Mucosa of rectum (tissue), 2 donors: ENCODE measurements around the gene ADGRL1.
"Not testable (repeated sequence)": the region's sequence is repeated elsewhere in the genome, so short reads cannot be mapped to it uniquely, and the experiment has no call there.

ENCODE experiments used
- H3K27ac ChIP-seq, 2 donors: one replicate each; pipeline ENCODE4 v1.7.0; 2013; ENCODE audit warnings: inconsistent platforms in 2 of 2, low read depth in 2 of 2, low read length in 2 of 2
- H3K27me3 ChIP-seq, 2 donors: one replicate each; pipeline ENCODE4 v1.7.0; 2013; ENCODE audit warnings: low read length in 2 of 2; ENCODE audit not compliant: control insufficient read depth in 2 of 2, insufficient read depth in 2 of 2
- H3K36me3 ChIP-seq, 2 donors: one replicate each; pipeline ENCODE4 v1.7.0; 2013; ENCODE audit warnings: low read length in 2 of 2; ENCODE audit not compliant: control insufficient read depth in 2 of 2, insufficient read depth in 2 of 2
- H3K4me1 ChIP-seq, 2 donors: one replicate each; pipeline ENCODE4 v1.7.0; 2013; ENCODE audit warnings: low read length in 2 of 2, mild to moderate bottlenecking in 1 of 2; ENCODE audit not compliant: control insufficient read depth in 2 of 2, insufficient read depth in 2 of 2
- H3K4me3 ChIP-seq, 2 donors: one replicate each; pipeline ENCODE4 v1.7.0; 2013; ENCODE audit warnings: low read length in 2 of 2
- H3K9ac ChIP-seq, 2 donors: one replicate each; pipeline ENCODE4 v1.7.0; 2013; ENCODE audit warnings: low read length in 2 of 2, low read depth in 1 of 2, mild to moderate bottlenecking in 1 of 2
- H3K9me3 ChIP-seq, 2 donors: one replicate each; pipeline ENCODE4 v1.7.0; 2013; ENCODE audit warnings: low read length in 2 of 2; ENCODE audit not compliant: control insufficient read depth in 2 of 2
- donor health status: healthy.
- donor health status: Normal muscosa, but diverticular disease.

ADGRL1 gene

DNA sequence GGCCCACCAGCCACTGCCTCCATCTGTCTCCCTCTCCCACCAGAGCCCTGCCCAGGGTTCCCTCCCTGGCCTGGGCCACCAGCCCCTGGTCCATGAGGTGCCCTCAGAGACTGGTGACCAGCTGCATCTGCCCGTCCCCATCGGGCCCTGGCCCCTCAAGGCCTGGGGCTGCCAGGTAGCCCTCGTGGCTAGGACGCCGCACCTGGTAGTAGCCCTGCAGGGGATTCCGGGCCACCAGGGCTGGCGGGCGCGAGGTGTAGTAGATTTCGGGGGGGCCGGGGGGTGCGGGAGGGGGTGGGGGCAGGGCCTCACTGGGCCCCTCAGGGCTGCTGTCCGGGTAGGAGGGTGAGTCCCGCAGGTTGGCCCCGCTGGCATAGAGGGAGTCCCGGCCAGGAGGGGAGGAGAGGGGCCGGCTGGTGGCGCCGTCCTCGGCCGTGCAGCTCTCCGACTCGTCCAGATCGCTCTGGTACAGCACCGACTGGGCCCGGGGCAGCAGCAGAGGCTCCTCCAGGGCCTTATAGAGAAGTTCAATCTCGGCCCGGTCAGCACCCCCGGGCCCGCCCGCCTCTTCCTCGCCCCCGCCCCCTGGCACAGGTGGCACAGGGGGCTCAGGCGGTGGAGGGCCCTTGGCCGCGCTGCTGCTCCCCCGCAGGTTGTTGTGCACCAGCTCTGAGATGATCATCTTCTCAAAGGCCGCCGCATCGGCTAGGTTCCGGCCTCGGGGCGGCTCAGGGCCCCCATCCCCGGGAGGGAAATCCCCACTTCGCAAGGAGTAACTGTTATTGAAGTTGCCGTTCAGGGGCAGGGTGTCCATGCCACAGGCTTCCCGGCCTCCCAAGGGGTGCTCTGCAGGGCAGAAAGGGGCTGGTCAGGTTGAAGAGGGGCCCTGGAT, 55.0 kb downstream of the ADGRL1 start:
- peaks cover 18 to 19% of the 10 kb centered on the region in 2 donors for H3K4me1 ChIP-seq
- H3K9me3 ChIP-seq: no peaks in the 10 kb centered on the region
- H3K27me3 ChIP-seq: no peaks in the 10 kb centered on the region
- H3K4me3 ChIP-seq: no peak overlapping the region
- H3K27ac ChIP-seq: no peak overlapping the region
- H3K9ac ChIP-seq: no peak overlapping the region
- H3K36me3 ChIP-seq: peaks cover 9 to 10% of the 10 kb centered on the region in 2 donors

DNA sequence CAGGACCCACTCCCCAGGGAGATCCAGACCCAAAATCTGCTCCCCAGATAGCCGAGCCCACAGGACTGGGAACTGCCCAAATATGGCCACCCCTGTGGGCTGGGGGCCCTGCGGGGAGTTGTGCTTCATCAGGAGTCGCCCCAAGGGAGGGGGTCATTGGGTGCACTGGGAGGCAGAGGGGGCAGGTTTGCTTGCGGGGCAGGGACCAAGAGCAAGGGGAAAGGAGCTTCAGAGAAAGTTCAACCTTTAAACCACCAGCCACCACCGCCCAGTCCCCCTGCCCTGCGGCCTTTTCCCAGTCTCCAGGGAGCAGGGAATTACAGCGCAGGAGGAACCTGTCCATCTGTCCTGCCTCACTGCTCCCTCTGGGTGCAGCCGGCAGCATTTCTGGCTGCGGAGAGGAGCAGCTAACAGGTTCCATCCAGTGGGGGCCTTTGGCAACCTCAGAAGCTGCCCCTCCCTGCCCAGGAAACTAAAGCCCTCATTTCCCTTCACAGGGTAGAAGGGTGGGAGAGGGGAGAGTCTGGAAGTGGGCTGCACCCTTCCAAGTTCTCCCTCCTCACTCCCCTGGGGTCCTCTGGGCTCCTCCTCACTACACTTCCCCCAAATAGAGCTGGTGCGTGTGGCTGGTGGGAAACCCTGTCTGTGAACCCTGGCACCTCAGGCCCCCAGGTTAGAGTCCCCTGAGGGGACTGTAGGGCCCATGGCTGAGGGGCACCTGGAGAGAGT, 55.8 kb downstream of the ADGRL1 start:
- H3K9me3 ChIP-seq: no peaks in the 10 kb centered on the region
- H3K9ac ChIP-seq: peak overlapping the region in 1 of 2 donors; percentile 41
- H3K27ac ChIP-seq: no peak overlapping the region
- H3K4me3 ChIP-seq: peak overlapping the region in 1 of 2 donors; percentile 26
- H3K4me1 ChIP-seq: peaks cover 18 to 19% of the 10 kb centered on the region in 2 donors
- H3K36me3 ChIP-seq: peaks cover 8% of the 10 kb centered on the region in 2 donors
- no peaks in the 10 kb centered on the region for H3K27me3 ChIP-seq

DNA sequence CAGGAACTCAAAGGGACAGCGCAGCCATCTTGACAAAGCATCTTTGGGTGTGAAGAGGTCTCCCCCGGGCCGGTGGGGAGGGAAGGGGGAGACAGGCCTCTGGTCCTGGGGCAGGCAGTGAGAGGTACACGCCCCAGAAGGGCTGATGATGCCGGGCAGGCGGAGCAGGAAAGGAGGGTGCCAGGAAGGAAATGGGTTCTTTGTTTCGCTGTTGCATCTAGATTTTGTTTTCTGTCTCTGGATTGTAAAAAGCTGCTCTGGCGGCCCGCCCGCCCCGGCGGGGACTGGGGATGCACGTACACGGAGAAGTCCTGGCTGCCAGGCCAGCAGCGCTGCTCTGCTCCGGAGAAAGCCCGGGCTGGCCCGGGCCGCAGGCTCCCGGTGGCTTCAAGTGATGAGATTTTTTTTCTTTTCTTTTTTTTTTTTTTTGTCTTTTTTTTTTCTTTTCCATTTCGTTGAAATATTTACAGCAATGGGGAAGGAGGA, 56.4 kb downstream of the ADGRL1 start:
- no peaks in the 10 kb centered on the region for H3K27me3 ChIP-seq
- peaks cover 18 to 19% of the 10 kb centered on the region in 2 donors for H3K4me1 ChIP-seq
- H3K27ac ChIP-seq: peak overlapping the region; percentile 40 to 68
- H3K4me3 ChIP-seq: peak overlapping the region; percentile 0 to 26
- peak overlapping the region; percentile 32 to 41 for H3K9ac ChIP-seq
- no peaks in the 10 kb centered on the region for H3K9me3 ChIP-seq
- peaks cover 5% of the 10 kb centered on the region in 2 donors for H3K36me3 ChIP-seq

DNA sequence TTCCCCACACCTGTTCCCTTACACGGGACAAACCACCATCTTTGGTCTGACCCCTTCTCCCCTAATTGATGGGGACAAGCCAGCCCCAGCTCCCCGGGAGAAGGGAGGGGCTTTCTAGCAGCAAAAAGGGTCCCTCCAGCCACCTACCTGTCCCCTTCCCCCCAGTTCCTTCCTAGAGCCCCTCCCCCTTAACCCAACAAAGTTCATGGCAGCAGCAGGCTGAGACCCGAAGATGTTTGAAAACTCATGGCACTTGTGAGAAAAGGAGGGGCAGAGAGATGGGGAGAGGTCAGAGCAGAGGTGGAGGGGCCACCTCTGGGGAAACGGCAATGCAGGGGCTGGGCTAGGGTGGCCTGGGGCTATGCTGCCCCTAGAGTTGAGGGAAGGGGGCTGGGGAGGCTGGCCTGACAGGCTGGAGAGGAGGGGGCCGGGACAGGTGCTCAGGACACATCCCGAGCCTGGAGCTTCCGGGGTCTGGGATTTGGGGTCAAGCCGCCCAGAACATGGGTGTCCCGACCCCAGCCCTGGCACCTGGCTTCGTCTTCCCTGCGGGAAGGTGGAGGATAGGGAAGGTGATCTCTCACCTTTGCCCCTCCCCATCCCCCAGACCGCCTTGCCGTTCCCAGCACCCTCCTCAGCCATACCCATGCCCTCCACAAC, 57.1 kb downstream of the ADGRL1 start:
- Histone ChIP-seq H3K9me3 (no peaks in the 10 kb centered on the region), H3K9ac (peak overlapping the region; percentile 32 to 41), H3K4me3 (peak overlapping the region; percentile 0 to 26)

DNA sequence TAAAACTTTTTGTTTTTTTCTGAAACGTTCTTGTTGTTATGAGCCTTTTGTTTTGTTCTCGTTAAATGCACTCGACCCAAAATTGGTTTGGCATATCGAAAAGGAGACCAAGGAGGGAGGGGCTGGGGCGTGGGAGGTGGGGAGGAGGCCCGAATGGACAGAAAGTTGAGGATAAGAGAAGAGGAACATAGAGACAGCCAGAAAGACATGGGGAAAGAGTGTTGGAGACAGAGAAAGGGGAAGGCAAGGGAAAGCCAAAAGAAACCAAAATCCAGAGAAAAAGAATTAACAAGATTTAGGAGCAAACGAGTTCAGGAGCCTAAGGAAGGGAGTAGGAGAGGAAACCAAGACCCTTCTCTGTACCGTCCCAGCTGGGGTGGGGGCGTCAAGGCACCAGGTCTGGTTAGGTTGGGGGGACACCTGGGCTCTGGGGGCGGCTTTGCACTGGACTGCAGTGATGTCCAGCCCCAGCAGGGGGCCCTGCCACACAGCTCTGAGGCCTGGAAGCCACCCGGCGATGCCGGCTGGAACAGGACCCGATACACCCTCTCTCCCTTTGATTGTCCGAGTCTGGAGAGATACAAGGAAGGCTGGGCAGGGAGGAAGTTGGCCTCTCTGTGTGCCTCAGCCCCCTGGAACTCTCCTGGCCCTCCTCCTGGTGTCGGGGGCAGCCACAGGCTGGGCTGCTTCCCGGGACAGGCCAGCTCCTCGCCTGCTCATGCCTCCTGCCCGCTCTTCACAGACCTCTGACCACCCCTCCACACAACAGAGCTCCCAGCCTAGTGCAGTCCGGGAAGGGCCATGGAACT, 58.0 kb downstream of the ADGRL1 start:
- peak overlapping the region in 1 of 2 donors; percentile 34 for H3K27ac ChIP-seq
- peak overlapping the region in 1 of 2 donors; percentile 26 for H3K4me3 ChIP-seq
- H3K9ac ChIP-seq: peak overlapping the region in 1 of 2 donors; percentile 47
- peaks cover 5% of the 10 kb centered on the region in 2 donors for H3K36me3 ChIP-seq
- H3K9me3 ChIP-seq: no peaks in the 10 kb centered on the region
- H3K4me1 ChIP-seq: peaks cover 18 to 19% of the 10 kb centered on the region in 2 donors
- no peaks in the 10 kb centered on the region for H3K27me3 ChIP-seq

More for the DNA sequence above, 57.1 kb downstream of the ADGRL1 start:
- H3K4me1 ChIP-seq: peaks cover 18 to 19% of the 10 kb centered on the region in 2 donors
- peaks cover 5% of the 10 kb centered on the region in 2 donors for H3K36me3 ChIP-seq
- peak overlapping the region; percentile 40 to 68 for H3K27ac ChIP-seq
- no peaks in the 10 kb centered on the region for H3K27me3 ChIP-seq

DNA sequence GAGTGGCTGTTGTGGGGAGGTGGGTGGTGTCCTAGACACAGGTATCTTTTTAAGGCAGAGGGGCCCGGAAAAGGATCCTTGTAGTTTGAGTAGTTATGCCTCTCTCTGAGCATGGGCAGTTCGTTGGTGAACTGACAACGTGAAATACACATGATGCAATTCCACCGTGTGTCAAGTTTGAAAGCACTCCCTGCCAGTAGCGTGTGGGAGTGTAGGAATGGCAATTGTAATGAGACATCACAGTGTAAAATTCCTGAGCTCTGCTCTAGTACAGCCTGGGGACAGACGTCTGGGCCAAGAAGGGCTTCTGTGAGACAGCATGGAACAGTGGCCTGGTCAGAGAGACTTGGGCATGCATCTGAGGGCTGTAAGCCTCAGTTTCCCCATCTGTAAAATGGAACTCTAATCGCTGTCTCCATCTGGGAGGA, 59.2 kb downstream of the ADGRL1 start:
- H3K9ac ChIP-seq: no peak overlapping the region
- H3K36me3 ChIP-seq: no peaks in the 10 kb centered on the region
- no peak overlapping the region for H3K4me3 ChIP-seq
- no peaks in the 10 kb centered on the region for H3K9me3 ChIP-seq
- no peaks in the 10 kb centered on the region for H3K27me3 ChIP-seq
- no peak overlapping the region for H3K27ac ChIP-seq
- H3K4me1 ChIP-seq: peaks cover 18 to 19% of the 10 kb centered on the region in 2 donors

DNA sequence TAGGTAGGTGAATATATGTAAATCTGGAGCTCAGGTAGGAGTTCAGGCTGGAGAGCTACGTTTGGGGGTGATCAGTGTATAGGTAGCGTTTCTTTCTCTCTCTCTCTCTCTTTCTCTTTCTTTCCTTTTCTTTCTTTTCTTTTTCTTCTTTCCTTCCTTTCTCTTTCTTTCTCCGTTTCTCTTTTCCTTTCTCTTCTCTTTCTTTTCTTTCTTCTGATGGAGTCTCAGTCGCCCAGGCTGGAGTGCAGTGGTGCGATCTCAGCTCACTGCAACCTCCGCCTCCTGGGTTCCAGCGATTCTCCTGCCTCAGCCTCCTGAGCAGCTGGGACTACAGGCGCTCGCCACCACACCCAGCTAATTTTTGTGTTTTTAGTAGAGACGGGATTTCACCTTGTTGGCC, 59.8 kb downstream of the ADGRL1 start:
- not testable (repeated sequence) for H3K27ac ChIP-seq, H3K9me3 ChIP-seq
- H3K4me1 ChIP-seq: peaks cover 18 to 19% of the 10 kb centered on the region in 2 donors

DNA sequence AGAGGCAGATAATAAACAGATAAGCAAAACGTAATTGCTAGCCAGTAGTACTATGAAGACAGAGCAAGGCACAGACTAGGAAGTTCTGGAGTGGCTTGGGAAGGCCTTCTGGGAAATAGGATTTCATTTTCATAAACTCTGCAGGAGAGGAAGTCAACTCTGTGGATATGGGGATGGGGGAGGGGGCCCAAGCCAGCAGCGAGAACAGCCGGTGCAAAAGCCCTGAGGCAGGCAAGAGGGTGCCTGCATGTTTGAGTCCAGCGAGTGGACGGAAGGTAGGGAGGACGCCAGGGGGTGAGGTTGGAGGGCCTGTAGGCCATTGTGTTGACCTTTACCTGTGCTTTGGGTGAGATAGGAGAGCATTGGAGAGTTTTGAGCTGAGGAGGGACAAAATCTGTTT, 60.6 kb downstream of the ADGRL1 start:
- Histone ChIP-seq H3K27ac (no peak overlapping the region), H3K9me3 (no peaks in the 10 kb centered on the region), H3K4me3 (no peak overlapping the region), H3K36me3 (no peaks in the 10 kb centered on the region), H3K4me1 (peaks cover 18 to 19% of the 10 kb centered on the region in 2 donors), H3K27me3 (no peaks in the 10 kb centered on the region), H3K9ac (no peak overlapping the region)

More for the DNA sequence above, 59.8 kb downstream of the ADGRL1 start:
- not testable (repeated sequence) for H3K9ac ChIP-seq, H3K4me3 ChIP-seq, H3K36me3 ChIP-seq, H3K27me3 ChIP-seq
